GM23338 (cell line): ENCODE data around the gene FBXW11. TPM values are rescaled to one million over a fixed set of nuclear protein-coding genes. Genes with fewer than 3 reads are reported as not detected.

ENCODE experiments used
- ATAC-seq: fragments of 200-7000 bp; cut with Tn5 transposase; 3 replicates; pipeline ENCODE4 v1.9.1; 2020
- DNase-seq: peaks from one replicate; pipeline ENCODE4 v3.0.0-alpha.2; 2015; ENCODE audit warnings: low spot score
- H2AFZ ChIP-seq: fragments of 200-600 bp; sonication (generic); 2 replicates; pipeline ENCODE4 v1.8.0; 2016; ENCODE audit warnings: antibody characterized with exemption, mild to moderate bottlenecking, moderate library complexity
- H3F3A ChIP-seq: fragments of 200-600 bp; sonication (generic); replicated peaks from 2 replicates; pipeline ENCODE4 v1.8.0; 2017; ENCODE audit warnings: antibody characterized with exemption, mixed run types, low read depth
- H3K27ac ChIP-seq: fragments of 200-600 bp; sonication (generic); 2 replicates; pipeline ENCODE4 v1.6.1; 2016; ENCODE audit warnings: low read depth
- H3K27me3 ChIP-seq: fragments of 200-600 bp; sonication (generic); 2 replicates; pipeline ENCODE4 v1.8.0; 2016; ENCODE audit warnings: mild to moderate bottlenecking, mixed run types, moderate library complexity; ENCODE audit not compliant: insufficient read depth
- H3K36me3 ChIP-seq: fragments of 200-600 bp; sonication (generic); 2 replicates; pipeline ENCODE4 v1.8.0; 2016; ENCODE audit warnings: mild to moderate bottlenecking; ENCODE audit not compliant: insufficient read depth
- H3K4me1 ChIP-seq: fragments of 200-600 bp; sonication (generic); 2 replicates; pipeline ENCODE4 v1.8.0; 2016; ENCODE audit warnings: mild to moderate bottlenecking, moderate library complexity; ENCODE audit not compliant: insufficient read depth
- H3K4me2 ChIP-seq: fragments of 200-600 bp; sonication (generic); 2 replicates; pipeline ENCODE4 v1.7.1; 2017; ENCODE audit warnings: mixed run types
- H3K4me3 ChIP-seq: fragments of 200-600 bp; sonication (generic); 2 replicates; pipeline ENCODE4 v1.6.1; 2016; ENCODE audit warnings: mixed run types
- H3K79me2 ChIP-seq: fragments of 200-600 bp; sonication (generic); replicated peaks from 2 replicates; pipeline ENCODE4 v1.8.0; 2017; ENCODE audit warnings: mild to moderate bottlenecking; ENCODE audit not compliant: insufficient read depth
- H3K9me2 ChIP-seq: fragments of 200-600 bp; sonication (generic); 2 replicates; pipeline ENCODE4 v1.8.0; 2017; ENCODE audit not compliant: insufficient read depth
- H4K20me1 ChIP-seq: fragments of 200-600 bp; sonication (generic); replicated peaks from 2 replicates; pipeline ENCODE4 v1.8.0; 2017; ENCODE audit warnings: mild to moderate bottlenecking; ENCODE audit not compliant: insufficient read depth
- H3K27ac Mint-ChIP-seq: 2 replicates; pipeline ENCODE4 v1.8.0; 2020; ENCODE audit warnings: inconsistent platforms, mild to moderate bottlenecking, moderate library complexity, mixed read lengths
- H3K27me3 Mint-ChIP-seq: 3 replicates; pipeline ENCODE4 v1.8.0; 2022; ENCODE audit warnings: low read depth, mild to moderate bottlenecking, moderate library complexity, mixed read lengths, inconsistent platforms; ENCODE audit not compliant: insufficient read depth, poor library complexity
- H3K36me3 Mint-ChIP-seq: 3 replicates; pipeline ENCODE4 v1.8.0; 2021; ENCODE audit warnings: low read depth, mild to moderate bottlenecking, inconsistent platforms, moderate library complexity, mixed read lengths
- H3K4me1 Mint-ChIP-seq: 3 replicates; pipeline ENCODE4 v1.8.0; 2020; ENCODE audit warnings: mild to moderate bottlenecking, inconsistent platforms, mixed read lengths
- H3K4me3 Mint-ChIP-seq: 3 replicates; pipeline ENCODE4 v1.8.0; 2021; ENCODE audit warnings: moderate library complexity, mild to moderate bottlenecking, inconsistent platforms, mixed read lengths
- H3K9me3 Mint-ChIP-seq: 3 replicates; pipeline ENCODE4 v1.8.0; 2020; ENCODE audit warnings: moderate library complexity, mild to moderate bottlenecking, inconsistent platforms, mixed read lengths
- CREB1 ChIP-seq: fragments of 250-450 bp; sonication (Bioruptor Pico); IDR thresholded peaks from 2 replicates; pipeline ENCODE4 v1.5.0; 2020; ENCODE audit warnings: low read depth, mild to moderate bottlenecking, moderate library complexity
- CTCF ChIP-seq, 2 experiments: fragments of 200-600 bp in 1 of 2; sonication (generic) in 1 of 2; conservative IDR thresholded peaks; 2 replicates each; pipeline versions ENCODE4 v1.5.1 to v1.6.1; 2016 to 2017; ENCODE audit warnings: antibody characterized with exemption in 2 of 2, low read depth in 2 of 2, mild to moderate bottlenecking in 2 of 2, moderate library complexity in 1 of 2
- EZH2 ChIP-seq: fragments of 200-600 bp; sonication (generic); IDR thresholded peaks from one replicate; pipeline ENCODE4 v1.8.0; 2017; ENCODE audit warnings: antibody characterized with exemption, mild to moderate bottlenecking, low read depth; ENCODE audit not compliant: unreplicated experiment
- EZH2phosphoT487 ChIP-seq: fragments of 200-600 bp; sonication (generic); IDR thresholded peaks from one replicate; pipeline ENCODE4 v1.8.1; 2018; ENCODE audit warnings: antibody characterized with exemption; ENCODE audit not compliant: unreplicated experiment
- JUNB ChIP-seq: IDR thresholded peaks from one replicate; pipeline ENCODE4 v1.6.1; 2016; ENCODE audit warnings: antibody characterized with exemption; ENCODE audit not compliant: unreplicated experiment
- NANOG ChIP-seq: IDR thresholded peaks from 2 replicates; pipeline ENCODE4 v1.6.1; 2016; ENCODE audit warnings: antibody characterized with exemption, borderline replicate concordance
- POLR2AphosphoS5 ChIP-seq: IDR thresholded peaks from 2 replicates; pipeline ENCODE4 v1.6.1; 2016; ENCODE audit warnings: antibody characterized with exemption, low read depth
- STAT1 ChIP-seq: IDR thresholded peaks from one replicate; pipeline ENCODE4 v1.6.1; 2016; ENCODE audit warnings: antibody characterized with exemption; ENCODE audit not compliant: unreplicated experiment
- ZNF114 ChIP-seq: fragments of 250-450 bp; sonication (Bioruptor Pico); IDR thresholded peaks from 2 replicates; pipeline ENCODE4 v1.5.0; 2020; ENCODE audit warnings: mild to moderate bottlenecking, moderate library complexity
- ZNF331 ChIP-seq: fragments of 250-450 bp; sonication (Bioruptor Pico); IDR thresholded peaks from 2 replicates; pipeline ENCODE4 v1.5.0; 2020; ENCODE audit warnings: low read depth, mild to moderate bottlenecking, moderate library complexity
- ZNF462 ChIP-seq: fragments of 250-450 bp; sonication (Bioruptor Pico); IDR thresholded peaks from 2 replicates; pipeline ENCODE4 v1.5.0; 2020; ENCODE audit warnings: mild to moderate bottlenecking, moderate library complexity
- polyA plus RNA-seq: library from polyadenylated mRNA; unstranded; fragments of >200 nt; fragmentation: Nextera tagmentation; extraction: Ambion mirVana; gene quantifications from 2 replicates; pipeline ENCODE4 v1.2.1, GENCODE V29; 2016
- total RNA-seq: library from RNA; depleted of rRNA; stranded (reverse); fragments of >200 nt; shearing (Covaris generic); gene quantifications from 2 replicates; pipeline ENCODE4 v1.2.3, GENCODE V29; 2014

FBXW11 gene
- total and polyA plus RNA-seq, 2 experiments from 2014 or later, result 45.0 to 88.0 TPM

GRCh38 chr5:171986772-171987171 lies 19.7 kb downstream of the FBXW11 start:
- Mint-ChIP-seq H3K9me3 (no peaks in the 10 kb centered on the region), H3K4me1 (peaks cover 52% of the 10 kb centered on the region), H3K27ac (peak overlapping the region; percentile 42; the same call in 1 of the 2 replicates), H3K4me3 (peak overlapping the region; percentile 26; the same call in 1 of the 3 replicates), H3K36me3 (peaks cover 6% of the 10 kb centered on the region; the same call in 2 of the 3 replicates), H3K27me3 (peaks cover 3% of the 10 kb centered on the region)
- peaks cover 31% of the 10 kb centered on the region for H4K20me1 ChIP-seq
- H3K36me3 ChIP-seq, result no peaks in the 10 kb centered on the region
- TF ChIP-seq NANOG (no peak), JUNB (no peak), CTCF (conservative IDR thresholded peaks at IDR 0.05; ENCODE audit: low read depth in 2 of 2) (no peak), CREB1 (no peak), EZH2phosphoT487 (no peak), EZH2 (no peak), ZNF331 (CRISPR knock-in tag) (no peak), ZNF114 (no peak), STAT1 (no peak), POLR2AphosphoS5 (no peak), ZNF462 (CRISPR knock-in tag) (no peak)
- peaks cover 61% of the 10 kb centered on the region for H3K4me1 ChIP-seq
- H3K4me3 ChIP-seq, result peak overlapping the region; percentile 9; the same call in 1 of the 2 replicates
- H2AFZ ChIP-seq, result no peak overlapping the region
- ATAC-seq (peak; percentile 66), DNase-seq (peak; percentile 42)
- no peak overlapping the region for H3K4me2 ChIP-seq
- H3F3A ChIP-seq, result no peaks in the 10 kb centered on the region; the same call in 1 of the 2 replicates
- H3K9me2 ChIP-seq, result no peaks in the 10 kb centered on the region
- H3K27ac ChIP-seq, result peak overlapping the region; percentile 68; the same call in 1 of the 2 replicates
- no peaks in the 10 kb centered on the region for H3K27me3 ChIP-seq
- peaks cover 100% of the 10 kb centered on the region for H3K79me2 ChIP-seq
